HG03066 (cell line): Measurements from ENCODE around the gene LAMA1.

ENCODE experiments used
- ATAC-seq: cut with Tn5 transposase; IDR thresholded peaks from one replicate; pipeline ENCODE4 v1.9.1; 2021; ENCODE audit warnings: low read depth; ENCODE audit not compliant: unreplicated experiment

Gene LAMA1

DNA sequence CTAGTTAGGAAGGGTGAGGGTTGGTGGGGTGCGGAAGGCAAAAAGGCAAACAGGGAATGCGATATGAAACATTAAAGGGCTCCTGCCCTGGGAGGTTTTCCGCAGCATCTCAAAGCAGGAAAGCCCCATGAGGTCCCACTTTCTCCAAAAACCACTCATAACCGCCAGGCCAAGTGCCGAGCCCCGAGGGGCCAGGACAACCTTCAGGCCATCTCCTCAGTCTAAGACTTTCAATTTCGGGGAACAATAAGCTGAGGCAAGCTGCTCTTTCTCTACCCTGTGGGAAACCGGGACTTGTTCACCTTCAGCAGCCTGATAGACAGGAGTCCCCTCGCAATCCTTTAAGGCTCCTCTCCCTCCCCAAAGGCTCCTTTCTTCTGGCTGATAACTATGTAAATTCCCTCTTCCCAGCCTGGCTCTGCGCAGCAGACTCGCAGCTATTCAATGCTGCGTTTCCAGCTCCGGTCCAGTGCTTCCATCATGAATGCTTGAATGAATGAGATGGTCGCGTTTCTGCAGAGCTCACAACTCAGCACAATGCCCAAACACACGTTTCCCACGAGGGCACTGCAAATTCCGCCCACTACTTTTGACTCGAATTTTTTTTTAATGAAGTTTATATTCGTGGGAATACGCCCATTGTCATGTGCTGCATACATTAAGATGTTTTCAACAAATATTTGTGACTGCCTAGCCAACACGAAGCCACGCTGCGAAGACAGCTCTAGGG is 1.4 kb downstream of the LAMA1 start:
- ATAC-seq, result no peak

DNA sequence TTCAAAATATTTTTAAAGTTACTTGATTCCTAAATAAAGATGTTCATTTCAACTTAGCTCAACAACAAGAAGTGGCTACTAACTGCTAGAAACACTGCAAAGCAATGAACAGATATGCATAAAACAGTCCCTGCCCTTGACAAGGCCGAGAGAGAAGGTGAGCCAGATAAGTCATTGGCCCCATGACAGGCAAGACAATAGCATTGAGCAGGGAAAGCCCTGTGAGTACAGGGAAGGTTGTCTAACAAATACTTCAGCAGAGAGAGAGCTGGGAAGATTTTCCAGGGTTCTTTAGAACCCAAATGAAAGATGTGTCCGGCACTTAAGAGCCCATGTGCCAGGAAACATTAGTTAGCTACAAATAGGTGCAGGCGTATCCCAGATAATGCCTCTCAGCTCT is 4.7 kb downstream of the LAMA1 start:
- no peak for ATAC-seq

DNA sequence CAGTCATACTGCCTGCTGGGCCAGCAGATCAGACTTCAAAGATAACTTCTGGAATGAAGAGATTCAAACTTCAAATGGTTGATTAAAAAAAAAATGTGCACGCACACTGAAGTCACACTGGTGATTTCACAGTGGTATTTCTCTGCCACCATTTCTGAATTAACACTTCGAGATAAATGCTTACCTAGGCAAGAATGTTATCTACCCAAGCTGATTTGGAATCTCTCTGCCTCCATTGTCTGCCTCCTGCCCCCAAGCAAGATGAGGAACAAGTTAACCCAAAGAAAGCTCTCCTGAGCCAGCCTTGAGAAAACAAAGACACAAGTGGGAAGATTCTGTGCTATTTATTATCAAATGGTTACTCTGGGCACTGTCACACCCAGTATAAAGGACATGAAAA is 6.5 kb downstream of the LAMA1 start:
- no peak for ATAC-seq

DNA sequence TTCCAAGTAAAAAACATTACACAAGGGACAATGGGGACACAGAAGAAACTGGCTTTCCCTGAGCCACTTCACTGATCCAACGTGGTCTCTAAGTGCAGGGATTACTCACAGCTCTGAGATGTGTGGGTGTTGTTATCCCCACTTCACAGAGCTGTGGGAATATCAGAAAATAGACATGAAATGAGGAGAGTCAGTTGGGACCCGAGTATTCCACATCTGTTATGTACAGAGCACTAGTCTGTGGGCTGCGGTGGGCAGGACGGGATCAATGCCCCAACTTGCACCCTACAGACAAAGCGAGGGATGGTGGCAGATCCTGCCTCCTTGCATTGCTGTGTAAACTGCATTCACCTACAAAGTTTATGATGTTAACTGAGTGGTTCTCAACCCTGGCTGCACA is 11.7 kb downstream of the LAMA1 start:
- no peak for ATAC-seq

DNA sequence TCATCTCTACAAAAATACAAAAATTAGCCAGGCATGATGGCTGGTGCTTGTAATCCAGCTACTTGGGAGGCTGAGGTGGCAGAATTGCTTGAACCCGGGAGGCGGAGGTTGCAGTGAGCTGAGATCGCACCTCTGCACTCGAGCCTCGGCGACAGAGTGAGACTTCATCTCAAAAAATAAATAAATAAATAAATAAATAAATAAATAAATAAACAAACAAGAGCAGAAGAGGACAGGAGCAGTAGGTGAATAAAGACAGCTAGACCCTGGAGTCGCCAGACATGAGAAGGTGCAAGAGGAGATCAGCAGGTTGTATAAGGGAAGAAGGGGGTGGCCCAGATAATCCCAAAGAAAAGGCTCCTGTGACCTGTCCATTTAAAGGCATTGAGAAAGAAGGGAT is 12.3 kb downstream of the LAMA1 start:
- ATAC-seq, result no peak

DNA sequence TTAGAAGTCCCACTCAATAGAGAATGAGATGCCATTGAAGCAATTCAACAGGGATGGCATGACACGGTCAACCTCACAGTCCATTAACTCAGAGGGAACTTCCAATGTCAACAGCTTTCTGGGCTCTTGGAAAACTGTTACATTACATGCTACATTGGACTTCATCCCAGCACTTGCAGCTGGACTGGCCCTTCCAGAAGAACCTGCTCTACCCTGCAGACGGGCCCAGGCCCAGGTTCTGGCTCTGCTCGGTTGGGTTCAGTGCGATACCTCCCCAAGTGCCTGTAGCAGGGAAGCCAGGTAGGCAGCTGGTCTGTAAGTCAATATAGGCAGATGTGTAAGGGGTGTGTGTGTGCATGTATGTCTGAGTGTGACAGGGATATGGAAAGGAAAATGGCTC is 12.9 kb downstream of the LAMA1 start:
- no peak for ATAC-seq

DNA sequence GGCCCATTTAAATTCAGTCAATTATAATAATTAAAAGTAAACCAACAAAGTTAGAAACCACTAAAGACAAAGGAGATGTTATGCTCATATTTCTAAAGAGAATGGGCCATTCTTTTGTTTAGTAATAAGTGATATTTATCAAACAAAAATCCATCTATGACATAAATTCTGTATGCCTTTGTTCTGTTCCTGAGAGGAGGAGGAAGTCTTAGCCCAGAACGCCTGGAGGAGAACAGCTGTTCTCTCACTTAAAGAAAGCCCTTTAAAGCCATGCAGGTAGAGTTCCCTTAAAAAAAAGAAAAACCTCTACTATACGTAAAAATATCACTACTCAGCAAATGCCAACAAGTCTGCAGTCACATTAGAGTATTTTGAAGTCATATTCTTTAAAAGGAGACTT is 15.5 kb downstream of the LAMA1 start:
- no peak for ATAC-seq

DNA sequence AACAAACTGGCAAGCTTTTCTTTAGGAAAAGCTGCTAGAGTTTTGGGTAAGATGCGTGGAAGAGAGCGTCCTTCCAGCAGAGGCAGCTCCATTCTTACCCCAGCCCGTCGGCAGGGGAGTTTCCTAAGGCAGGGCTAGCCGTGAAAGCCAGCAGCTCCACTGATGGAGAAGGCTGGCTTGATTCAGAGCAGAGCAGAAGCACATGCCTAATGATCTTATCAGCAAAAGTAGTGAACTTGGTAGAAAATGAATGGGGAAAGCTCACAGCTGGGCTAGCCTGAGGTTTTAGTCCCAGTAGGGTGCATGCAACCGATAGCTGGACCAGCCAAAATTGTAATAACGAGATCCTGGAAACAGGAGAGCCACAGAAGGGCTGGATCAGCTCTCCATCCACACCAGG is 20.8 kb downstream of the LAMA1 start:
- no peak for ATAC-seq

DNA sequence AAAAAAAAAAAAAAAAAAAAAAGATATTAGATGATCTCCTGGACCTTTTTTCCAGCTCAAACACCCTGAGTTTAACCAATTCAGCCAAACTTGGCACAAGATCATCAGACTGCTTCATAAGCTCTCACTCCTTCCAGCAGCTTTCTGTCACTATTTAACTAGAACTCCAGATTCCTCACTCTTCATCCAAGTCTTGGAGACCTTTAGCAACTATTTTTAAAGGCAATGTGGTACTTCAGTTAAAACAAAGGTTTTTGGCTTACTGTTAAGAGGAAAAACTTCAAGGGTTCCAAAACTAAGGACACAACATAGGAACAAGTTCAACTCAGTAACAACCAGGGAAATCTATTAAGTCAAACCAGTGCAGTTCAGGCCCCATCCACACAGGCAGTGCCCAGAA is 23.2 kb downstream of the LAMA1 start:
- no peak for ATAC-seq

DNA sequence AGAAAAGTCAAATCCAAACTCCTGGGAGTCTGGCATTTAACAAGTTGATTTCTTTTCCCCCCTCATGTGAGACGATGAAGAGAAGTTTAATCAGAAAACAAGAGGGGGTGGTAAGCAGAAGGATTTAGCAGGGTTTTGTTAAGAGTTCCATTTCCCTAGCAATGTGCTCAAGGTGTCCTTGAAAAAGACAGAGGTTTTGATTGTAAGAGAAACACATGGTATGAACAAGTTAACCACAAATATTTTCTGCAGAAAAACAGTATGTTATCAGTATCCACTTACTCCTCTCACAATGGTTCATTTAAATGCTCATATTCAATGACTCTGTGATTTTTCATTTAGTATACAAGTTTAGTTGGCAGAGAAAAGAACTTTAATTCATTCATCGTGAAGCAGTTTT is 26.8 kb downstream of the LAMA1 start:
- ATAC-seq, result no peak

DNA sequence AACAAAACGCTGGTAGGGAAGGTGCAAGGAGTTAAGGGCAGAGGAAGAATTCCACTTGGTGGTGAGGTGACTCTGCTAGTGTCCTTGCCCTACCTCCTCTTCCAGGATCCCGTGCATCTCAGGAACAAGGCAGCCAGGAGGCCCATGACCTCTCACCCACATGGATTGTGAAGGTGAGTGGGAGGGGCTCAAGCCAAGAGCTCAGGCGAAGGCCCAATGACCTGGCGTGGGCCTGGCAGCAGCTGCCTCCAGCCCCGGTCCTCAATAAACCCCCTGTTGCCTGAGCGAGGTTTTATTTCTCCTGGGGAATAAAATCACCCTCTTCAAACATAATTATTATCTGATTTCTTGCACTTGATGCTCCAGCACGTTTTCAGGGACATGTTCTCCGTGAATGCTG is 28.2 kb downstream of the LAMA1 start:
- no peak for ATAC-seq

DNA sequence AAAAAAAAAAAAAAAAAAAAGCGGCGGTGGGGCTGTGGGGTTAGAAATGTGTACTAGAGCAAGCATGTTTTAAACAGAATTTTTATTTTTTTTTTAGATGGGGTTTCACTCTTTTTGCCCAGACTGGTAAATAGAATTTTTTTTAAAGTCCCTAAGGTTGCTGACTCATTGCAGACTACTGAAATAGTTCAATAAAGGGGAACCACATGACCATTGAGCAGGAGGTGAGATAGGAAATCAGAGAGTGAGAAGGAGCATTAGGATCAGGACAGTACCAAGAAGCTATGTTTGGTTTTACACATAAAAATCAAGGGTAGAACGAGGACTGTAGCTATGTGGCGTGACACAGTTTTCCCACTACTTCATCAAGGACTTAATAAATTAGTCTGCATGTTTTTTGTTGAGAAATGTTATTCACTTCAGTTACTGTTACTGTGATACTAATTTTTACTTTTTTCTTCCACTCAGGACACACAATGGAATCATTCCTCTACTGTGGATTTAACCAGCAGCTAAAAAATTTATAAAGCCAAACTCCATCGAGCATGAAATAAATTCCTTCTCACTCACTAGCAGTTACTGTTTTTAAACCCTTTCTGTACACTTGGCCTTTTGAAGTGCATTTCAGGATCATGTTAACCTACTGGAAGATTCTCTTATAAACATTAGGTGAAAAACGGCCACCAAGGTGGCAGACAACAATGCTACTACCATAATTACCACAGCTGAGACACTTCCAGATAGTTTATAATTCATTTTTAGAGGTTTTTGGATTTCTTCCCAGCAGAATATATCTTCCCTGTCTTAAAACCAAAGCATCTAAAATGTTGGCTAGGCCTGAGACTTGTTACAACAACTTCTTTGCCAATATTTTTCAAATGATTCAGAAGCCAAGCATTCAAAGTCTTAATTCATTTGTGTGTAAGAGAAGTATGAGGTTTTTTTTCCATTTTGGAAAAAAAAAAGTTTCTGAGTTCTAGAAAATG is 33.2 kb downstream of the LAMA1 start:
- no peak for ATAC-seq

DNA sequence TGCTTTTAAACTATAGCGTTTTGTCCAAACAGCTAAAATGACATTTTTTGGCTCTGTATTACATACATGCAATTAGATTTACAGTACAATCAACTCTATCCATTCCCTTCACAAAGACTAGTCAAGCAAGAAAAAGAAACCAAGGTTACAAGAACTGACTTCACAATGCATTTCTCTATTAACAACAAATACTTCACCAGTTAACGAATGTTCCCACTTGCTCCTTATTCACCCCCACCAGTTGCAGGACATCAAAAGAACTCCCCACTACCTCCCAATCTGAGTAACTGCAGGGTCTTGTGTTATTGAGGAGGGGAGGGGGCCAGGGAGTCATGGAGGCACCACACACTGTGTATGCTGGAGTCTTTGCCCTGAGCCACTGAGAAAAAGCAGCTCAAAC is 34.9 kb downstream of the LAMA1 start:
- ATAC-seq, result no peak

DNA sequence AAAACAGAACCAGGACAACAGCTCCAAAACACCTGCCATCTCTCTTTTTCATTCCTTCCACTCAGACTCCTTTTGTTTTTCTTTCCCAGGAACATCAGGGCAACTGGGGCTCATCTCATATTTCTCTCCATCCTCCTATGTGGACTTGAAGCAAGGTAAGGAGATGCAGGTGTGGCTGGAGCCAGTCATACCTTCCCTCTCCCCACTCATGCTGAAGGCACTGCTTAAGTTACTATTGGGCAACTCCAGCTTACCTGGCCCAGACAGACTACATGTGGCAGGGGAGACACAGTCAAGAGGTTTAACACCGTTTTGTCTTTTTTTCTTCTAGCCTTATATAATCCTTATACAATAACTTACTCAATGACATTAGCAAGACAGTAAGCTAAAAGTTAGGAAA is 38.4 kb downstream of the LAMA1 start:
- ATAC-seq, result no peak

DNA sequence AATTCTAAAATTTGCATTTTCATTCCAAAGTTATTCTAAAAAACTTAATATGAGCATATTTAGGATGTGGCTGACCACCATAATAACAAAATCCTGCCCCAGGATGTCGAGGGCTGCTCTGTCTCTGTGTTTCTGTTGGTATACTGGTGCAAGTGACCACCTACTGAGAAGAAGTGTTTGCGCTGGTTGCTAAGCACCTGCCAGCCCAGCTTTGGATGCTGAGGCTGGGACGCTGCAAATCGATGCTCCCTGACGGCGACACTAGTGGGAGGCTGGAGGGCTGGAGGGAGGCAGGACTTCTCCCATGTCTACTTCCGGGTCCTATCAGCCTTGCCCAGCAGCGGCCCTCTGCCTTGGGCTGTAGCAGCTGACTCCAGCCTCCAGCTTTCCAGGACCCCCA is 45.0 kb downstream of the LAMA1 start:
- ATAC-seq, result no peak

DNA sequence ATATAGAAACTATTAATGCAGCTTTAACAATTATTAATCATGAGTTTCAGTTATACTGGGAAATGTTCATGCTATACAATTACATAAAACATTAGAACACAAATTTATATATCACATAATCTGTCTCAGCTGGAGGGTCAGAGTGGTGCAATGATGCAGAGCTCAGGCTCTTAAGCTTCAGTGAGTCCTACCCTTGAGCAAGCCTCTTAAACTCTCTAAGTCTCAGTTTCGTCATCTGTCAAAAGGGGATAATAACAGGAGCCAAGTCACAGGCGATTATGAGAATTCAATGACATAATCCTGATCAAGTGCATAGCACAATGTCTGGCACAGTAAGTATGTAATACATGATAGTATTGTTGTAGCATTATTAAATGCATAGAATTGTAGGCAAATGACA is 46.0 kb downstream of the LAMA1 start:
- no peak for ATAC-seq

DNA sequence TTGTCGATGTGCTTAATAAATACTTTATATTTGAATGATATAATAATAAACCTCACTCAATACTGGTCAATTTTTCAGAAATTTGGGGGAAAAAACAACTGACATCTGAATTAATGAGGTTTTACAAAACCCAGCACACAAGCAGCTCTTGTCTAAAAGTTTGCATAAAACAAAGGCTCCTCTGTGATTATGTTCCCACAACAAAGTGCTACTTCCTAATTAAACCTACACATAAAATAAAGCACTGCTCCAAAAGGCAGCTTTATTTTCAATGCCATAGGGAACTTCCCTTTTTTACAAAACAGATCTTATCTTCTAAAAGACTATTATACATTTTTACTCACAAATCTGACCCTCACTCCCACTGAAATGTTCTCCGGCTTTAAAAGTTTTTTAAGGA is 47.1 kb downstream of the LAMA1 start:
- ATAC-seq, result no peak

DNA sequence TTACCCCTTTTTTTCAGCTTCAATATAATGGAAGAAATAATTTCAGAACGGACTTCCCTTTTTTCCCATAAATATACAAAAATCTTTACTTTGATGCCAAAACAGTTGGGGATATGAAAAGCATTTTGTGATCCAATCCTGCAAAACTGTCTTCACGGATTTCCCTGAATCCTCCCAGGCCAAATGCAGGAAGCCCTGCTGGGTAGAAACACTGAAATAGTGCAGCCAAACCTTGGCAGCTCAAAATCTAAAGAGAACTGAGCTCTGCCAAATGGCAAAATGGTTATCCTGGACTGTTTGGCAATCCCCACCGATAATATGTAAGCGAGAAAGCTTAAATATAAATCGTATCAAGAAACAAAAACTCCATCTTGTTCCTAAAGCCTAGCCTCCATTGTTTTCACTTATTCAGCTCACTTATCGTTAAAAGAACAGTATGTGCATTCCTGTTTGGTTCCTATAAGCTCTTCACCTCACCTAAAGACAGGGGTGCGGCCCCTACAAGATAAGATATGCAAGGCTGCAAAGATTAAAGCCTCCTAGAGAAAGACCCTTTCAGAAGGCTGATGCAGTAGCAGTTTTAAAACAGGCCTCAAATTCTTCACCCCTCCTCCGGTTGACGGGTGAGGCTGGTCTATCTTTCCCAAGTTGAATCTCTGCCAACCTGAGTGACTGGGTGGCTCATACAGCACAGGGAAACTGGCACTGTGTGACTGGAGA is 48.6 kb downstream of the LAMA1 start:
- ATAC-seq, result no peak

DNA sequence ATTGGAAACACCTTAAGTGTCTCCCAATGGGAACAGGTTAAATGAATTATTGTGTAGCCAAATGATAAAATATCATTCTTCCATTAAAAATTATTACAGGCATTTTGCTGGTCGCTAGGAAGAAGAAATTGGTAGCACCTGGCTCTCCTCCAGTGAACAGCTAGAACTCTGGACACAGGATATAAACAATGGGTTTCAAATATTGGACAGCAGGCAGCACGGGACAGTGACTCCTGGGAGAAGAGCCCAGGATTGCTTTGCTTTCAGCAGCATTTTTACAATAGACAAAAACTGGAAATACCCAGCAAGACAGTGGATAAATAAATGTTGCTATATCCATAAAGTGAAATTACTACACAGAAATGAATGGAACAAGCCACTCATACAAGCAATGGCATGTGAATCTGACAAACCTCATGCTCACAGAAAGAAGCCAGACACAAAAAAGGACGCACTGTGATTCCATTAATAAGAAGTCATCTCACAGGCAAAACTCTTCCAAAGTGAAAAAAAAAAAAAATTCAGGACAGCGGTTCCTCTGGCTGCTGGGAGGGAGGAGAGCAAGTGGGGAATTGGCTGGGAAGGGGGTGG is 50.5 kb downstream of the LAMA1 start:
- ATAC-seq, result no peak

DNA sequence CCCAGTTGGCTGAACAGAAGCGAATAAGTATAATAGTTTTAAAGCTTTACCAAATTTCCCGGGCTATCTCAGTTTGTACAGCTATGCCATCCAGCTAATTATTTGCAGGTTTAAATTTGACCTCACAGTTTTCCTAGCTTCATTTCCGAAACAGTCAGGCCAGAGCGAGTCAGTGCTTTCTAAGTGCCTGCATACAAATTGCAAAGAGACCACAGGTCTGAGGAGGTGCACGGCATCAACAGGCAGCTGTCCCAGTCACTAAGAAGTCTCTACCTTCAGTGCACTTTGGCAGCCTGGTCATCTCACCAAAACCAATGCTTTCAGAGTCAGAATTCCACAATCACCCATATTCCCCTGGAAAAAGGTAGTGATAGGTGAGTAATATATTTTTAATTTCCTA is 51.9 kb downstream of the LAMA1 start:
- no peak for ATAC-seq

DNA sequence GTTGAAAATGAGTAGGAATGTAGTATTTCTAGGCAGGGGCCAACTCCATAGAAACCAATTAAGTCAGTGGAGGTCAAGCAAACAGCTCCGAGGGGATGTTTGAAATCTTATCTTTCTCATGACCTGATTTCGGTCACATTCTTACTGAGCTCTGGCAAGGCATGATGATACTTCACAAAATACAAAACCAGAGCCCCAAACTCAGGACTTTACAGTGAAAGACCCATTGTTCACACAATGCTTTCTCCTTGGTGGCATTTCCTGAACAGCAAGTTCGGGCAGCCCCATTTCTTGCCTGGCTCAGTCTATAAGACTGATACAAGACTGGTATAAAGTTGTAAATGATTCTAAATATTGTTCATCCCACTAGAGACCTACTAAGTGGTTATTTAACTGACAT is 53.3 kb downstream of the LAMA1 start:
- ATAC-seq, result no peak
